GM12878 (cell line): ENCODE measurements around the gene CKS1B.

Experiments used
- CTCF ChIP-seq, 3 experiments: IDR thresholded peaks in 2 of 3; conservative IDR thresholded peaks in 1 of 3; 2 replicates each; pipeline ENCODE4 v1.5.1; 2011; ENCODE audit warnings: low read depth in 3 of 3, low read length in 3 of 3, mild to moderate bottlenecking in 3 of 3, control low read depth in 2 of 3, moderate library complexity in 2 of 3, inconsistent platforms in 1 of 3, mixed read lengths in 1 of 3; ENCODE audit not compliant: control insufficient read depth in 2 of 3, insufficient read depth in 1 of 3; ENCODE audit errors: extremely low read depth in 1 of 3
- FOS ChIP-seq: IDR thresholded peaks from 3 replicates; pipeline ENCODE4 v1.6.1; 2011; ENCODE audit warnings: borderline replicate concordance; ENCODE audit not compliant: insufficient read length; ENCODE audit errors: extremely low read depth
- IRF5 ChIP-seq: fragments of 450-650 bp; IDR thresholded peaks from 2 replicates; pipeline ENCODE4 v1.6.1; 2017; ENCODE audit warnings: borderline replicate concordance
- MEF2A ChIP-seq: IDR thresholded peaks from 2 replicates; pipeline ENCODE4 v1.6.1; 2011; ENCODE audit warnings: low read depth, mild to moderate bottlenecking, low read length, moderate library complexity; ENCODE audit not compliant: insufficient read depth
- MXI1 ChIP-seq: fragments of 150-350 bp; IDR thresholded peaks from 2 replicates; pipeline ENCODE4 v1.6.1; 2011; ENCODE audit warnings: low read depth, mild to moderate bottlenecking, inconsistent platforms, low read length, improper control_type of control experiment
- NFIC ChIP-seq: IDR thresholded peaks from 2 replicates; pipeline ENCODE4 v1.6.1; 2012; ENCODE audit warnings: low read depth, mild to moderate bottlenecking, inconsistent platforms, low read length, moderate library complexity
- PAX8 ChIP-seq: fragments of 450-650 bp; IDR thresholded peaks from 2 replicates; pipeline ENCODE4 v1.6.1; 2017; ENCODE audit warnings: mild to moderate bottlenecking, moderate library complexity
- PBX3 ChIP-seq: IDR thresholded peaks from 2 replicates; pipeline ENCODE4 v1.6.1; 2011; ENCODE audit warnings: mild to moderate bottlenecking, low read depth, low read length, moderate library complexity; ENCODE audit not compliant: insufficient replicate concordance
- POLR2AphosphoS5 ChIP-seq: IDR thresholded peaks from 2 replicates; pipeline ENCODE4 v1.6.1; 2011; ENCODE audit warnings: mild to moderate bottlenecking, low read length, inconsistent platforms
- TCF12 ChIP-seq: IDR thresholded peaks from 2 replicates; pipeline ENCODE4 v1.6.1; 2011; ENCODE audit warnings: low read depth, mild to moderate bottlenecking, low read length

GRCh38 chr1:154982897-154983648 is 8.6 kb downstream of the CKS1B start, which contains the start of gene FLAD1:
- TF ChIP-seq TCF12 (0 out of 2 replicates have a peak, but pooled peaks have one; percentile 2), CTCF (IDR thresholded peaks at IDR 0.05 in 2 of 3, conservative IDR thresholded peaks at IDR 0.05 in 1 of 3; ENCODE audit: control insufficient read depth in 2 of 3, extremely low read depth in 1 of 3, insufficient read depth in 1 of 3, low read depth in 3 of 3, low read length in 3 of 3) (no peak), IRF5 (no peak), PAX8 (no peak), MXI1 (peak; percentile 93), MEF2A (no peak), FOS (peak; percentile 93), PBX3 (peak; percentile 100), NFIC (peak; percentile 72), POLR2AphosphoS5 (peak; percentile 85)
